ENCODE data around the gene PCSK5.
"Not testable (repeated sequence)": the region's sequence is repeated elsewhere in the genome, so short reads cannot be mapped to it uniquely, and the experiment has no call there.

PCSK5 gene

DNA sequence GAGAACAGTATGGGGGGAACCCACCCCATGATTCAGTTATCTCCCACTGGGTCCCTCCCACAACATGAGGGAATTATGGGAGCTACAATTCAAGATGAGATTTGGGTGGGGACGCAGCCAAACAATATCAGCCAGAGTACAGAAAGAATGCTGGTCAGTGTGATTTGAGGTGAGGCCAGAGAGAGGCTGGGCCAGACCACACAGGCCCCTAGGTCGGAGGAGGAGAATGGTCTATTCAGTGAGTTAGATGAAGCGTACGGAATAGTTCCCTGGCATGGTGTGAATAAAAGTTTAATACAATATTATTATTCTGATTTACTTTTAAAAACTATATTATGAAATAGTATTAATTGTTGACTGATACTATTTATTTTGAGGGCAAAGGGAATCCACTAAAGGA lies 39.7 kb downstream of the PCSK5 start:
- DNase-seq, result no peak

GRCh38 chr9:75930730-75931321 lies 40.4 kb downstream of the PCSK5 start:
- no peak for DNase-seq

- no peak for DNase-seq
These were observed 43.5 kb downstream of the PCSK5 start for GRCh38 chr9:75933982-75934381.

DNA sequence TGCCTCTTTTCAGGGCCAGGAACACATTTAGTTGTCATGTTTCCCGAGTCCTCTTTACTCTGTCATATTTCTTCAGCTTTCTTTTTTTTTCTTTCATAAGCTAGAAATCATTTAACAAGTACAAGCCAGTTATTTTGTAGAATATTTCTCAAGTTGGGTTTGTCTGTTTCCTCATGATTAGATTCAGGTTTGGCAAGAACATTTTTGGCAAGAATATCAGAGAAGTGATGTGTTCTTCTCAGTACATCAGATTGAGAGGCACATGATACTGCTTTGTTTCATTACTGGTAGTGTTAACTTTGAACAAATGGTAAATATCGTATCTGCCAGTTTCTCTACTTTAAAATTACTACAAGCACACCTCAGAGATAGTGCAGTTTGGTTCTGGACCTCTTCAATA lies 45.1 kb downstream of the PCSK5 start:
- no peak for DNase-seq

DNA sequence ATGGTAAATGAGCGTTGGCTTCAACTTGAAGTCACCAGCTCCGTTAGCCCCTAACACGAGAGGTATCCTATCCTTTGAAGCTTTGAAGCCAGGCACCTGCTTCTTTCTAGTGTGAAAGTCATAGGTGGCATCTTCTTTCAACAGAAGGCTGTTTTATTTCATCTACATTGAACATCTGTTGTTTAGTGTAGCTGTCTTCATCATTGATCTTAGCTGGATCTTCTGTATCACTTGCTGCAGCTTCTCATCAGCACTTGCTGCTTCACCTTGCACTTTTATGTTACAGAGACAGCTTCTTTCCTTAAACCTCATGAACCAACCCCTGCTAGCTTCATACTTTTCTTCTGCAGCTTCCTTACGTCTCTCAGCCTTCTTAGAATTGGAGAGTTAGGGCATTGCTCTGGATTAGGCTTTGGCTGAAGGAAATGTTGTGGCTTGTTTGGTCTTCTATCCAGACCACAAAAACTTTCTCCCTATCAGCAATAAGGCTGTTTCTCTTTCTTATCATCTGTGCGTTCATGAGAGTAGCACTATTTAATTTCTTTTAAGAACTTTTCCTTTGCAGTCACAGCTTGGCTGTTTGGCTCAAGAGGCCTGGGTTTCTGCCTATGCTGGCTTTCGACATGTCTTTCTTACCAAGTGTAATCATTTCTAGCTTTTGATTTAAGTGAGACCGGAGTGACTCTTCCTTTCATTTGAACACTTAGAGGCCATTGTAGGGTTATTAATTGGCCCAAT lies 47.2 kb downstream of the PCSK5 start:
- DNase-seq, result no peak

DNA sequence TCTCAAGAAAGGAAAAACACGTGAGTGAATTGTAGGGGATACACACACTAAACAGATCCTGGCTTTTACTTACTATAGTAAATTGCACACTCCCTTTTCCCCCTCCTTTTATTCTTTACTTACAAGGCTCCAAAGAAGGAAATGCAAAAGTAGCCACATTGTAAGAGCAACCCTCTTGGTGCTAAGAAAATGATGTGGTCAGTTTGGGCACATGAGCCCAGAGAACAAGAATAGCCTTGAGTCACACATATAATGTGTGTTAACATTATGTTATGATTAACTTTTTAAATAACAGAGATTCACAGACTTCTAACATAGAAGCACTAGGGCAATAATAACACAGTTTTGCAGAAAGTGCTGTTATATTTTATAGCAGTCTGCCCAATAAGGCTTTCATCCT lies 48.5 kb downstream of the PCSK5 start:
- DNase-seq, result no peak

DNA sequence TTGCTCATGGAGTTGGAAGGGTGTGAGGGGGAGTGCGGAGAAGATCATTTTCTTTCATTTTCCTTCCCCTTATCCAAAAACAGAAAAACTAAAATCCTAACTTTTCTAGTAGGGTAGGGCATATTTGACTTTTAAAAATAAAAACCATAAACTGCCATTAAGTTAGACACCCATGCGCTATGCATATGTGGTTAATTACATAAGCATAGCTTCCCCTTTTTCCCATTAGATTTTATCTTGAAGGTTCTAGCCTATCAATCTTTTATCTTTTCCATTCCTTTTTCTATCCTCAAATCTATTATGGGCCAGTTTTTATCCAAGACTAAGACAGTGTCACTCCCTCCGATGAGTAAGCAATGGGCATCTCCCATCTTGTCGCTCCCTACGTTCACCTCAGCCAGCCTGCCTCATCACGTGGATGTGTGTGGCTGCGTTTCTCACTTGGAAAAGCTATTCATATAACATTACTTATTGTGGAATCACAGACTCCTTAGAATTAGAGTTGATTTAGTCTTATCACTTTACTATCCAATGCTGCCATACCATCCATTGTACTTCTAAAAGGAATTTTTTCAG lies 49.2 kb downstream of the PCSK5 start:
- no peak for DNase-seq

DNA sequence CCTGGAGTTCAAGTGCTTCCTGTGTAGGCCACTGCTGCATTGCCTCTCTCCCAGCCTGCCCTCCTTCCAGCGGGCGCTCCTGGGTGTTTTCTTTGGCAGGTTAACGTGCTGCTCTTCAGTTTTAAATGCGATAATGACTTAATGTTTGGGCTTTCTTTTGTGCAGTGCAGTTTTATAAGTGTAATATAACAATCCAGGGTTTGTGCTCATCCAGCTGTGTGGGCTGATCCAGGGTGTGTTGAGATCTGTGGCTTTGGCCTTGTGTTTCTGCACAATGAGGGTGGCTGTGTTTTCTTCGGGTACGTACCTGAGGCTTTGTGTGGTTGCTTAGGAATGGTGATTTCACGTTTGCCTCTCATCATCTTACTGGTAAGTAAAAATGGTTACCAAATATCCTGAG lies 50.6 kb downstream of the PCSK5 start:
- DNase-seq, result no peak

GRCh38 chr9:75941577-75942311 lies 51.3 kb downstream of the PCSK5 start:
- no peak for DNase-seq

DNA sequence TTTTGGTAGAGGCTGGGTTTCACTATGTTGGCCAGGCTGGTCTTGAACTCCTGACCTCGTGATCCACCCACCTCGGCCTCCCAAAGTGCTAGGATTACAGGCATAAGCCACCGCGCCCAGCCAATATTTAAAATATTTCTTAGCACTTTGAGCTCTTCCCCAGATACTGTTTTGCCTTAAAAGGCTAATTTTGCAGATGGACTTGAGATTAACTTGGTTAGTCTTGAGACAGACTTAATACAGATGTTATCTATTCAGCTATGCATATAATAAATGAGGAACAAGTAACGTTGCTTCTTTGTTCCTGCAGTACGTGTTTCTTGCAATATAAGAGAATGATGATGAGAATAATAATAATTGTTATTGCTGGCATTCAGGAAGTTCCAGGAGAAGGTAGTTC lies 56.3 kb downstream of the PCSK5 start:
- no peak for DNase-seq

DNA sequence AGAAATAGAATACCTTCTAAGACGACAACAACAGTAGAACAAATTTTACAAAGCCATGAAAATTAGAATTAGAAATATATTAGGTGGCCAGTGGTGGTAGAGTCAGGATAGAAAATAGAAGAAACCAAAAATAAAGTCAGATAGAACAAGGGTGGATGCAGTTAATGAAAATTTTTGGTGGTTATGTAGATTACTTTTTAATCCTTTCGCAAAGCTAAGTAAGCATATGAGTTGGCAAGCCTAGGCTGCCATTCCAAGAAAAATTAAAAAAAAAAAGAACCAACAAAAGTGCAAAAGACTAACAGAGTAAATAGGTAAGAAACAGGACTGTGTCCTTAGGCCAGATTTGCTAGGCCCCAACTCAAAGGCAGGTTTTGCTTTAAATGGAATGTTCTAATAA lies 56.8 kb downstream of the PCSK5 start:
- DNase-seq, result no peak

DNA sequence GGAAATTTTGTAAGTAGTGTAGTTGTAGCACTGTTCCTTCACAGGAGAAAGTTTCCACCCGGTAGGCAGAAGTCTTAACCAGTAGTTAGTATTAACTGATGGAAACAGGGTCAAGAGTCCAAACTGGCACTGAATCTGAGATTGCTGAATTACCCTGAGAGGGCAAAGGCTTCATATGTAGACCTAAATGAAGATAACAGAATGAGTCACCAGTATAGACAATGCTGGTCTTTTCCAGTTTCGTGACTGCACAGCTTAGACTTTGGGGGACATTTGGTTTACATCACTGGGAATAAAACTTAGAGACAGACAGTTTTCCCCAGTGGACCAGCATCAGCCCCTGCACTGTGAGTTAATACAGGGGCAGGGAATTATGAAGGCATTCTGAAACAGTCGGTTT lies 60.5 kb downstream of the PCSK5 start:
- no peak for DNase-seq

DNA sequence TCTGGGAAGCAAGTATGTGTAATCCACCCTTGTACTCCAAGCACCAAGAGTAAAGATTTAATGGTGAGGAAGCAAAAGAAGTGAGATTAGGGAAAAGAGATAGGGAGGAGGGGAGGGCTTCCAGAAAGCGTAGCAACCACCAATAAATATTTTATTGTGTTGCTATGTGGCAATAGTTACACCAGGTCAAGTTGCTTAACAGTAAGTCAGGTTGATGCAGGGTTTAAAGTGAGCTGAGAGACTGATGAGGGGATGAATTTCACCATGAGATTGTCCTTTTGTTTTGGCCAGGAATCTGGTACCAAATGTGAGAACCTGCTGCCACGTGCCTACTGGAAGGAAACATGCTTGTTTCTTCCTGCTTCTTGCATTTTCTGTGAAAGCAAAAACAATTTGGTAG lies 62.7 kb downstream of the PCSK5 start:
- no peak for DNase-seq

- DNase-seq, result no peak
These were observed 65.7 kb downstream of the PCSK5 start for GRCh38 chr9:75956161-75956560.

DNA sequence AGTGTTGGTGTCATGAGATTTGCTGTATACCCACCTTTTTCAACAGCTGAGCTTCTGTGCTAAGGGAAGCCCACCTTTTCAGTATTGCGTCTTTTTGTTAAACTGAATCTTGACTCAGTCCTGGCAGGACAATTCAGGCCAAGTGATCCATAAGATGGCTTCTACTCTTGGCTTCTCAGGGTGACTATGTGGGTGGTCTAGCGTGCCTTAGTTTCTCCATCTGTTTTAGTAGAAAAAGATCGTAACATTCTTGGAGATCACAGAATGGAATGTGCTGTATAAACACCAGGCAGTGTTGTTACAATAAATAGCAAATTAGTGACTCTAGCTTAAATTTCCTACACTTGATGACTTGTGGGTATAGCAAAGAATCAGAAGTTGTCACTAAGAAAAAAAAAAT lies 66.6 kb downstream of the PCSK5 start:
- DNase-seq, result no peak

- DNase-seq, result no peak
These were observed 67.8 kb downstream of the PCSK5 start for GRCh38 chr9:75958226-75958625.

DNA sequence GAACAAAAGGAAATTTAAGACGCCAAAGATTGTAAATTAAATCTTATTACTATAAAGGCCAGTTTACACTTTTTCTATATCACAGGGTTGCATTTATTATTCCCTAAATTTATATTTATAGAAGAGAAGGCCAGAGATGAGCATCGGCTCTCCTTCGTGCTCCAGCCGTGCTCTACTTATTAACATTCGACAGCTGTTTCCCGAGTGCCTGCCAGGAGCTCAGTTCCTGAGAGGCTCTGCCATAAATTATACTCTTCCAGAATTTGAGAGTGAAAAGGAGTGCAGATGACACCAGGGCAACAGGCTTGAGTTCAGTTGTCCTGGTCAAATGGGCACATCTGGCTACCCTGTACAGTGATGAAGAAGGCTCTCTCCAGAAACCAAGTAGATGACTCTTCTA lies 70.1 kb downstream of the PCSK5 start:
- no peak for DNase-seq

DNA sequence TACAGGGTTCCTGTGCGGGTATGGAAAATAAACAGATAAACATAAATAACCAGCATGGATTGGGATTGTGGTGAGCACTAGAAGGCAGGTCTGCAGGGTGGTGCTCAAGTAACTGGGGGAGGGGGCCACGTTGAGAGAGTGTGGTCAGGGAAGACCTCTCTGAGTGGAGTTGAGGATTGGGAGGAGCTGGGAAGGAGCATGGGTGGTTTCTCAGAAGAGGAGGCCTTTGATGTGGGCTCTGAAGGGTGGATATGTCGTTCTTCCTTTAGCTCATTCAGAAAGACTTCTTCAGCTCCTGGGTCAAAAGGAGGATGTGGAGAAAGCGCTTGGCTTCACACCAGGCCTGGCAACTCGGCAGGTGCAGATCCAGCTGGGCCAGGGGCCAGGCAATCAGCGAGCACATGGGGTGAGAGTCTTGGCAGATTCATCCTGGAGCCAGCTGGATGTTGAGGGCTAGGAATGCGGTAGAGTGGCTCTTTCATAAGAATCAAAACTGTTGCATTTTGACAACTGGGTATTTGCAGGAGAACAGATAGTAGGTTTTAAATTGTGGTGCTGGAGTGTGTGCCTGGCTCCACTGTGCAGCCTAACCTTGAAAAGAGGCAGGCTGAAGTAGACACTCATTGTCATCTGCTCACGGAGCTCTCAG lies 71.7 kb downstream of the PCSK5 start:
- DNase-seq, result no peak

DNA sequence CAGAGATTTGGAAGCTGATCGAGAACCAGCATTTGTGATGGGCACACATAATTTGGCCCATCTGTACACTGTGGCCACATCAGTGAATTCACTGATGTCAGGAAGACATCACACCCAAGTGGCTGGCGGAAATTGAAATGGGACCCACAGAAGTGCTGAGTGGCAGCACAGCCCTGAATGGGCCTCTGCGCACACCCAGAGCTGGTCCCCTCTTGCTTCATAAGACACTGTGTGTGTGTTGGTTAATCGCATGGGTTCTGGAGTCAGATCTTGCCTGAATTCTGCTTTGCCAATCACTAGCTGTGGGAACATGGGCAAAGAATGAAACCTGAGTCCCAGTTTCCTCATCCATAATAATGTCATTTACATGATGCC lies 72.2 kb downstream of the PCSK5 start:
- no peak for DNase-seq

GRCh38 chr9:75963321-75963720 lies 72.8 kb downstream of the PCSK5 start:
- not testable (repeated sequence) for DNase-seq

GRCh38 chr9:75964427-75964826 lies 74.0 kb downstream of the PCSK5 start:
- DNase-seq, result no peak

GRCh38 chr9:75965231-75965630 lies 74.8 kb downstream of the PCSK5 start:
- no peak for DNase-seq

GRCh38 chr9:75967556-75967955 lies 77.1 kb downstream of the PCSK5 start:
- DNase-seq, result no peak
